H9 (cell line): Measurements from ENCODE around the gene NTMT1. TPM values are rescaled to one million over a fixed set of nuclear protein-coding genes. Genes with fewer than 3 reads are reported as not detected.

Experiments used
- DNase-seq: peaks from one replicate; pipeline ENCODE4 v3.0.0-alpha.2; 2017
- H2AFZ ChIP-seq: one replicate; pipeline ENCODE4 v1.6.1; 2013; ENCODE audit warnings: mild to moderate bottlenecking, low read length, control low read depth, moderate library complexity
- H2AK5ac ChIP-seq: 2 replicates; pipeline ENCODE4 v1.6.1; 2013; ENCODE audit warnings: low read length, control low read depth, mixed read lengths; ENCODE audit not compliant: insufficient read length
- H2BK120ac ChIP-seq: one replicate; pipeline ENCODE4 v1.6.1; 2013; ENCODE audit warnings: low read depth, mild to moderate bottlenecking, low read length, control low read depth, inconsistent platforms; ENCODE audit not compliant: poor library complexity, severe bottlenecking
- H2BK12ac ChIP-seq: 2 replicates; pipeline ENCODE4 v1.6.1; 2013; ENCODE audit warnings: low read length, control low read depth, mixed read lengths, low read depth; ENCODE audit not compliant: insufficient read length
- H2BK15ac ChIP-seq: 2 replicates; pipeline ENCODE4 v1.6.1; 2013; ENCODE audit warnings: low read depth, low read length, control low read depth
- H2BK20ac ChIP-seq: one replicate; pipeline ENCODE4 v1.6.1; 2013; ENCODE audit warnings: low read depth, mild to moderate bottlenecking, low read length, control low read depth, inconsistent platforms; ENCODE audit not compliant: poor library complexity, severe bottlenecking
- H2BK5ac ChIP-seq: 2 replicates; pipeline ENCODE4 v1.6.1; 2013; ENCODE audit warnings: low read length, control low read depth, mixed read lengths; ENCODE audit not compliant: insufficient read length
- H3K14ac ChIP-seq: 2 replicates; pipeline ENCODE4 v1.6.1; 2013; ENCODE audit warnings: low read length, control low read depth; ENCODE audit not compliant: insufficient read depth
- H3K18ac ChIP-seq: 2 replicates; pipeline ENCODE4 v1.6.1; 2013; ENCODE audit warnings: low read depth, mild to moderate bottlenecking, mixed read lengths, low read length, control low read depth; ENCODE audit not compliant: insufficient read length
- H3K23ac ChIP-seq: 2 replicates; pipeline ENCODE4 v1.6.1; 2013; ENCODE audit warnings: low read length, control low read depth, mixed read lengths, low read depth; ENCODE audit not compliant: insufficient read length
- H3K23me2 ChIP-seq: 2 replicates; pipeline ENCODE4 v1.6.1; 2013; ENCODE audit warnings: low read depth, mild to moderate bottlenecking, mixed read lengths, low read length, control low read depth; ENCODE audit not compliant: insufficient read length, poor library complexity, severe bottlenecking
- H3K27ac ChIP-seq: 2 replicates; pipeline ENCODE4 v1.5.1; 2013; ENCODE audit warnings: low read length, control low read depth, mixed read lengths, low read depth; ENCODE audit not compliant: insufficient read length
- H3K27me3 ChIP-seq: 2 replicates; pipeline ENCODE4 v1.6.1; 2013; ENCODE audit warnings: low read length, control low read depth, inconsistent platforms; ENCODE audit not compliant: insufficient read depth
- H3K4ac ChIP-seq: 2 replicates; pipeline ENCODE4 v1.6.1; 2013; ENCODE audit warnings: low read depth, mild to moderate bottlenecking, control low read depth, inconsistent platforms, low read length, moderate library complexity
- H3K4me1 ChIP-seq: 2 replicates; pipeline ENCODE4 v1.6.1; 2013; ENCODE audit warnings: low read length, control low read depth, inconsistent platforms; ENCODE audit not compliant: insufficient read depth
- H3K4me2 ChIP-seq: 2 replicates; pipeline ENCODE4 v1.6.1; 2013; ENCODE audit warnings: low read length, control low read depth, mixed read lengths; ENCODE audit not compliant: insufficient read length, insufficient read depth
- H3K56ac ChIP-seq: 2 replicates; pipeline ENCODE4 v1.6.1; 2013; ENCODE audit warnings: low read depth, mild to moderate bottlenecking, mixed read lengths, low read length, control low read depth; ENCODE audit not compliant: insufficient read length
- H3K79me1 ChIP-seq: 2 replicates; pipeline ENCODE4 v1.6.1; 2013; ENCODE audit warnings: low read depth, mild to moderate bottlenecking, moderate library complexity, low read length, control low read depth, inconsistent platforms; ENCODE audit not compliant: insufficient read depth, poor library complexity, severe bottlenecking
- H3K79me2 ChIP-seq: 2 replicates; pipeline ENCODE4 v1.6.1; 2013; ENCODE audit warnings: low read length, control low read depth, inconsistent platforms; ENCODE audit not compliant: insufficient read depth
- H3K9ac ChIP-seq: 2 replicates; pipeline ENCODE4 v1.6.1; 2013; ENCODE audit warnings: low read length, control low read depth, mixed read lengths; ENCODE audit not compliant: insufficient read length; ENCODE audit errors: extremely low read depth
- H3K9me3 ChIP-seq: one replicate; pipeline ENCODE4 v1.6.1; 2013; ENCODE audit warnings: low read depth, low read length, inconsistent platforms; ENCODE audit not compliant: control insufficient read depth
- H3T11ph ChIP-seq: one replicate; pipeline ENCODE4 v1.6.1; 2013; ENCODE audit warnings: mild to moderate bottlenecking, low read length, control low read depth, inconsistent platforms
- H4K20me1 ChIP-seq: one replicate; pipeline ENCODE4 v1.6.1; 2013; ENCODE audit not compliant: control insufficient read depth, insufficient read length, insufficient read depth
- H4K5ac ChIP-seq: 2 replicates; pipeline ENCODE4 v1.6.1; 2013; ENCODE audit warnings: low read depth, mild to moderate bottlenecking, mixed read lengths, low read length, control low read depth; ENCODE audit not compliant: insufficient read length
- H4K8ac ChIP-seq: replicated peaks from 2 replicates; pipeline ENCODE4 v1.6.1; 2013; ENCODE audit warnings: low read length, control low read depth, mixed read lengths, low read depth; ENCODE audit not compliant: insufficient read length
- H4K91ac ChIP-seq: 2 replicates; pipeline ENCODE4 v1.6.1; 2013; ENCODE audit warnings: low read depth, mild to moderate bottlenecking, moderate library complexity, mixed read lengths, low read length, control low read depth; ENCODE audit not compliant: insufficient read length
- H3K27ac Mint-ChIP-seq, 3 experiments: 2 replicates in 2 of 3; 3 replicates in 1 of 3; pipeline ENCODE4 v1.8.0; 2020 to 2021; ENCODE audit warnings: mixed read lengths in 3 of 3, mild to moderate bottlenecking in 1 of 3, moderate library complexity in 1 of 3
- H3K27me3 Mint-ChIP-seq: 2 replicates; pipeline ENCODE4 v1.8.0; 2021; ENCODE audit warnings: low read depth, mild to moderate bottlenecking, moderate library complexity, mixed read lengths
- H3K36me3 Mint-ChIP-seq, 3 experiments: 2 replicates in 2 of 3; 3 replicates in 1 of 3; pipeline ENCODE4 v1.8.0; 2020 to 2021; ENCODE audit warnings: low read depth in 3 of 3, mixed read lengths in 3 of 3; ENCODE audit not compliant: insufficient read depth in 1 of 3
- H3K4me1 Mint-ChIP-seq, 2 experiments: 2 replicates each; pipeline ENCODE4 v1.8.0; 2020; ENCODE audit warnings: mixed read lengths in 2 of 2
- H3K4me3 Mint-ChIP-seq, 2 experiments: 2 replicates in 1 of 2; 3 replicates in 1 of 2; pipeline ENCODE4 v1.8.0; 2020 to 2021; ENCODE audit warnings: mild to moderate bottlenecking in 2 of 2, mixed read lengths in 2 of 2, moderate library complexity in 1 of 2
- H3K9me3 Mint-ChIP-seq, 2 experiments: 2 replicates in 1 of 2; 3 replicates in 1 of 2; pipeline ENCODE4 v1.8.0; 2020; ENCODE audit warnings: mild to moderate bottlenecking in 2 of 2, mixed read lengths in 2 of 2, moderate library complexity in 1 of 2
- CTCF ChIP-seq: fragments of 200-600 bp; sonication (generic); conservative IDR thresholded peaks from 3 replicates; pipeline ENCODE4 v1.8.0; 2021; ENCODE audit warnings: antibody characterized with exemption, mild to moderate bottlenecking
- WGBS: extraction: QIAGEN DNeasy Blood & Tissue Kit; methylation state at CpG from one replicate; pipeline ENCODE4 v1.1.7; 2013; ENCODE audit warnings: missing lambda C conversion rate, low lambda C conversion rate, mixed read lengths; ENCODE audit not compliant: insufficient read length; ENCODE audit errors: extremely low coverage; 5-methylcytosine and 5-hydroxymethylcytosine counted together
- total RNA-seq: library from RNA; stranded (reverse); gene quantifications from 2 replicates; pipeline ENCODE4 v1.2.1, GENCODE V29; 2021

Gene NTMT1
- total RNA-seq, 1 experiment from 2014 or later: 57.9 TPM

DNA sequence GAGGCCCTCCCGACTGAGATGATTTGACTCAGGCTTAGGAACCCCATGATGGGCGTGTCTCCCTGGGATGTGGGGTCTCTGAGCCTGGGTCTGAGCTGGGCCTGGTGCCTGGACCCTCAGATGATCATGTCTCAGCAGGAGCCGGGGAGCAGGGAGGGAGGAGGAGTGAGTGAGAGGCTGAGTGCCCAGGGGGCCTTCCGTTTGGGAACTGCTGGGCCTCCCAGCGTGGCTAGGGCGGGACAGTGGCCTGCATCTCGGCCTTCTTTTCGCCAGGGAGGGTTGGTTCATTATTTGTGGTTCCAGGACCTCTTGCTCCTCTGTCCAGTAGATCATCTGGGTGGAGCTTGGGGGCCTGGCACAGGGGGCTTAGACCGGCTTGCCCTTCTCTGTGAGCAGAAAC lies 45.1 kb downstream of the NTMT1 start:
- no peaks in the 10 kb centered on the region for H3K9me3 Mint-ChIP-seq
- Histone ChIP-seq H3K14ac (no peak overlapping the region; the same call in 1 of the 2 replicates), H3K18ac (no peak overlapping the region), H3K27me3 (no peaks in the 10 kb centered on the region), H2BK12ac (no peak overlapping the region), H4K91ac (no peak overlapping the region), H3K9ac (no peak overlapping the region), H3K4me1 (no peaks in the 10 kb centered on the region; the same call in 1 of the 2 replicates), H2BK15ac (no peak overlapping the region), H2BK5ac (no peak overlapping the region), H3T11ph (no peak overlapping the region), H3K4ac (no peak overlapping the region), H3K79me1 (no peaks in the 10 kb centered on the region), H3K4me2 (no peak overlapping the region), H3K23me2 (no peaks in the 10 kb centered on the region), H3K23ac (no peak overlapping the region), H3K56ac (no peak overlapping the region), H2AFZ (no peak overlapping the region), H2BK120ac (no peak overlapping the region), H4K8ac (no peak overlapping the region), H4K20me1 (no peaks in the 10 kb centered on the region), H3K9me3 (no peaks in the 10 kb centered on the region), H2AK5ac (no peak overlapping the region), H4K5ac (no peak overlapping the region), H3K27ac (no peak overlapping the region), H2BK20ac (no peak overlapping the region), H3K79me2 (no peaks in the 10 kb centered on the region)
- H3K36me3 Mint-ChIP-seq: no peaks in the 10 kb centered on the region
- no peak for DNase-seq
- TF ChIP-seq CTCF: no peak
- peaks cover 11 to 12% of the 10 kb centered on the region in 2 experiments for H3K4me1 Mint-ChIP-seq
- peaks cover 20% of the 10 kb centered on the region for H3K27me3 Mint-ChIP-seq
- H3K27ac Mint-ChIP-seq: no peak overlapping the region
- H3K4me3 Mint-ChIP-seq: no peak overlapping the region
- WGBS: no CpG with 5 or more reads among the region's 9 CpGs
